ENCODE data around the gene TMCO4. TPM values are rescaled to one million over a fixed set of nuclear protein-coding genes. Genes with fewer than 3 reads are reported as not detected.

The TMCO4 gene
- total RNA-seq, 2 experiments from 2014 or later: 13.1 to 14.4 TPM

DNA sequence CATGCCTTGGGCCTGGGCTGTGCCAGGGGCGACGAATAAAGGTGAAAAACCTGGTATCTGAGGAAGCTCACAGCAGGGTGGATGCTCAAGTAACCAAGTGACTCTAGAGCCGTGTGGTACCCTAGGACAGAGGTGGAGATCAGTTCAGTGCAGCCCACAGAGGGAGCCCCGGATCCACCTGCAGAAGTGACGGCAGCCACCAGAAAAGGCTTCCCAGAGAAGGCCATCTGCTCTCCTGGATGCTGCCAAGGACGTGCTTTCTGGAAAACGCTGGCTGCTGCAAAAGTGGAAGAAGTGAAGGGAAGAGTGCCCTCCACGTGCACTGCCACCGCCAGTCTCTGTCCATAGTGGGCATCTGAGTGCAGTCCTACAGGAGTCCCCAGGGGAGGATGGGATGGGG lies 27.7 kb downstream of the TMCO4 start:
- POLR2A ChIA-PET: no interaction called here
- H3K4me3 Mint-ChIP-seq: no peak overlapping the region
- DNase-seq (no peak), ATAC-seq (no peak)
- H3K9me3 Mint-ChIP-seq (ENCODE audit: insufficient read depth): no peaks in the 10 kb centered on the region
- no peak overlapping the region for H3K27ac Mint-ChIP-seq
- no peaks in the 10 kb centered on the region for H3K27me3 Mint-ChIP-seq (ENCODE audit: low read depth)
- H3K4me1 Mint-ChIP-seq (ENCODE audit: low read depth): no peaks in the 10 kb centered on the region
- CTCF ChIA-PET: no interaction called here
- H3K36me3 Mint-ChIP-seq (ENCODE audit: low read depth): no peaks in the 10 kb centered on the region

DNA sequence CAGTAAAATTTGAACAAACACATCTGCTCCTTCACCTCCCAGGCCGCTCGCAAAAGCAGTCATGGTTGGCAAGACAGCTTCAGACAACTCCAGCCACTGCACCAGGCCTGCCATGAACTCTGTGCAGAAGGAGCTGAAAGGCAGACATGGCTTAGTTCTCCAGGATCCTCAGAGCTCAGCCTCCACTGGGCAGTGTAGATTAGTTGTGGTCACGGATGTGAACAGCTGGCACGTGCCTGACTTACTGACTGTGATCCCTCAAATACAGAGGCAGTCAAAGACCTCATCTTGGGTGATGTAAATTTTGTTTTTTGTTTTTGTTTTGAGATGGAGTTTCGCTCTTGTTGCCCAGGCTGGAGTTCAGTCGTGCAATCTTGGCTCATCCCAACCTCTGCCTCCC lies 28.4 kb downstream of the TMCO4 start:
- ChIA-PET POLR2A (no interaction called here), CTCF (interaction anchor here (2.1 kb wide), 1 partner anchor 10 kb away, joined by 11 read pairs; no protein-coding TSS in a partner anchor)
- Mint-ChIP-seq H3K36me3 (ENCODE audit: low read depth) (no peaks in the 10 kb centered on the region), H3K9me3 (ENCODE audit: insufficient read depth) (no peaks in the 10 kb centered on the region), H3K4me1 (ENCODE audit: low read depth) (no peaks in the 10 kb centered on the region), H3K27me3 (ENCODE audit: low read depth) (no peaks in the 10 kb centered on the region), H3K4me3 (no peak overlapping the region), H3K27ac (no peak overlapping the region)
- ATAC-seq (no peak), DNase-seq (no peak)

DNA sequence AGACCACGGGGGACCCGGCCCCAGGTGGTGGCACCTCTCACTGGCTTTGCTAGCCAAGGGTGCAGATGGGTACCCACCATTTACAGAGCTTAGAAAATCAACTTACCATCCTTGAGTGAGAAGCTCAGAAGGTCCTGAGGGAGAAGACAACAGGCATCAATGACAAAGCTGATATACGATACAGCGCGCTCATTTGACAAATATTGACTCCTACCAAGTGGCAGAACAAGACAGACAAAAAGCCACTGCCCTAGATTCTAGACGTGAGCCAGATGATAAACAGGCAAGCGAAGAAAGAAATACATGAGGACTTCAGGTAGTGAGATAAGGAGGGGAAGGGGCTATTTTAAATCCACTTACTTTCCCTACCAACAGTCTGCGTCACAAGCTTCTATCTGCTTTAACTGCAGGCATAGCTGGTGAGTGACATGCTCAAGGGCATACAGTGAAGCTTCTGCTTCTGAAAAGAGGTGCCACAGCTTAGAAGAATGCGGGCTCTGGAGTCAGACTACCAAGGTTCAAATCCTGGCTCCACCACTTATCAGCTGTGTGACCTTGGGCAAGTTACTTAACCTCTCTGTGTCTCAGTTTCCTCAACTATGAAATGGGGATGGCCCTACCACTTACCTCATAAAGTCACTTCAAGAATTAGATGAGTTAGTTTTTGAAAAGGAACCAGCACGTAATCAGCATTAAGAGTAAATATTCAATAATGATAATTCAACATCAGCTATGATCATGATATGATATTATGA lies 29.1 kb downstream of the TMCO4 start:
- Mint-ChIP-seq H3K9me3 (ENCODE audit: insufficient read depth) (no peaks in the 10 kb centered on the region), H3K27ac (no peak overlapping the region), H3K4me1 (ENCODE audit: low read depth) (no peaks in the 10 kb centered on the region), H3K27me3 (ENCODE audit: low read depth) (no peaks in the 10 kb centered on the region), H3K36me3 (ENCODE audit: low read depth) (no peaks in the 10 kb centered on the region), H3K4me3 (no peak overlapping the region)
- no peak for DNase-seq
- ChIA-PET CTCF (interaction anchor here (2.1 kb wide), 1 partner anchor 9 kb away, joined by 11 read pairs; no protein-coding TSS in a partner anchor), POLR2A (no interaction called here)
- no peak for ATAC-seq

DNA sequence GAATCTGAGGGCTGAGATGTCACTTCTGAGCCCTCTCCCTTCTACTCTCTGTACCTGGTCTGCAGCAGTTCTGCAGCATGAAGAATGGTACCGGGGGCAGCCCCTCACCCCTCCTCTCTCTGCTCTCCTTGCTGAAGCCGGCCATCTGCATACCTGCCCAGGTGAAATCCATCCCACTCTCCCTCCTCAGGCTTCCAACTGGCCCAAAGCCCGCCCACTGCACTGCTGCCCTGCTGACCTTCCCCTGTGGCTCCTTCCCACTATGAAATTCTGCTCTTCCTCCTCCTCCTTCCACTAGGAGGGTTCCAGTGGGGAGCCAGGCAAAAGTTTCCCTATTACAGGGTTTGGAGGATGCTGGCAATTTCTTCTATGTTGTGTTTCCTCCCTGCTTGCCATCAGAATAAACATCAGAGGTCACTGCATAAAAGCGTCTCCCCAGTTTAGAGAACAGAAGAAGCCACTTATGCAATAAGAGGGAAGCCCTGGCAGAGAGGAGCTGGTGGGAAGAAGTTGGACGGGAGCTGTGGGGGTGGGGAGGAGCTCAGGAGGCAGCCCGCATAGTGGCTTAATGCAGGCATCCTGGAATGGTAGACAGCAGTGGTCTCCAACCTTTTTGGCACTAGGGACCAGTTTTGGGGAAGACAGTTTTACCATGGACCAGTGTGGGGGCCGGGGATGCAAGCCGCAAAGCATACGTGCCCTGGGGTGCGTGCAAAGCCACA lies 30.3 kb downstream of the TMCO4 start:
- Mint-ChIP-seq H3K9me3 (ENCODE audit: insufficient read depth) (no peaks in the 10 kb centered on the region), H3K27ac (no peak overlapping the region), H3K27me3 (ENCODE audit: low read depth) (no peaks in the 10 kb centered on the region), H3K4me1 (ENCODE audit: low read depth) (no peaks in the 10 kb centered on the region), H3K36me3 (ENCODE audit: low read depth) (no peaks in the 10 kb centered on the region), H3K4me3 (no peak overlapping the region)
- no peak for ATAC-seq
- POLR2A ChIA-PET: no interaction called here
- CTCF ChIA-PET: interaction anchor here (2.1 kb wide), 1 partner anchor 8 kb away, joined by 11 read pairs; no protein-coding TSS in a partner anchor
- no peak for DNase-seq

DNA sequence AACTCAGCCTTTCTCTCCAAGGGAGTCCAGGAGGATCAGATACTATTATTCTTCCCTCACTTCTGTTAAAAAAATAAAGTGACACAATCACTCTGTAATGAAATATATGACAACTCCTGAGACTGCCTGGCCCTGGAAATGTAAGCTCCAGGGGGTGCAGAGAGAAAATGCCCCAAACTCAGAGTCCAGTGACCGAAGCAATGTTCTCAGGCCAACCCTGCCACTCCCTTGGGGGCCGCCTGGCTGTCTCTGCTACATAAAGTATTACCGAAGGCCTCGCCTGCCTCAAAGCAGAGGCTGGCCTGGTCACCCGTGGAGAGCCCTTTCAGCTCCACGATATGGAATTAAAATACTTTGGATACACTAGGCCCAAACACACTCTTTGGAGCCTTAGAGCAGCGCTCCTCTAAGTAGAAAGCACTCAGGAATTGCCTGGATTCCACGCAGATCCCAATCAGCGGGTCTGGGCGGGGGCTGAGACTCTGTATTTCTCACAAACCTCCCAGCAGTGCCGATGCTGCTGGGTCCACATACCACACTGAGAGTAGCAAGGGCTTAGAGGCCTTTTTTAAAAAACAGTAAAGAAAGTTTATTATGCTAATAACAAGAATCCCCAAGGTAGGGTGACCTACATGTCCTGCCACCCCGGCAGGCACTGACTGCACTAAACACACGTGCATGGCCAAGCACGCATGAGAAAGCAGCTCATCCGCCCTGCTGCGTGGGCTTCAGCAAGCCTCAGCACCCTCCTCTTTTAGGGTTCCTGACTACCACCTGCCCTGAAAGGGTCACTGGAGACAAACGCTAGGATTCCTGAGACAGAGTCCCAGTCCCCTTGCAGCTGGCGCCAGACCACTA lies 31.1 kb downstream of the TMCO4 start:
- Mint-ChIP-seq H3K27me3 (ENCODE audit: low read depth) (no peaks in the 10 kb centered on the region), H3K4me1 (ENCODE audit: low read depth) (no peaks in the 10 kb centered on the region), H3K4me3 (no peak overlapping the region), H3K9me3 (ENCODE audit: insufficient read depth) (no peaks in the 10 kb centered on the region), H3K36me3 (ENCODE audit: low read depth) (no peaks in the 10 kb centered on the region), H3K27ac (no peak overlapping the region)
- DNase-seq (no peak), ATAC-seq (no peak)
- ChIA-PET POLR2A (no interaction called here), CTCF (no interaction called here)

DNA sequence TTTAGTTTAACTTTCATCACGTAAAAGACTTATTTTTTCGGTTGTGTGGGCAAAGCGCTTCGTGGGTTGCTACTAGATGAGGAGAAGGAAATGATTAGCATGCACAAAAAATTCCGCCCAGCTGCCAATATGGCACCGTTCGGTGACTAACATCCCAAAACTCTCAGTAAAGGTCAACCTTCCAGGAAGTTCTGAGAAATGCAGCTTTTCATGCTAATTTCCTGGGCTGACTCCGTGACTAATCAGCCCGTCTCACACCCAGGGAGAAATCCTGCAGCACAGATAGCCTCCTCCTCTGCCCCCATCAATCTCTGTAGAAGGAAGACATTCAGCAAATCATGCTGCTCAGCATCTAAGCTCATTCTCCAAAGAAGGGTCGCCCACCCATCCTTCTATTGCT lies 34.1 kb downstream of the TMCO4 start:
- no peaks in the 10 kb centered on the region for H3K4me1 Mint-ChIP-seq (ENCODE audit: low read depth)
- H3K4me3 Mint-ChIP-seq: no peak overlapping the region
- no peaks in the 10 kb centered on the region for H3K9me3 Mint-ChIP-seq (ENCODE audit: insufficient read depth)
- DNase-seq (no peak), ATAC-seq (no peak)
- H3K27me3 Mint-ChIP-seq (ENCODE audit: low read depth): no peaks in the 10 kb centered on the region
- CTCF ChIA-PET: no interaction called here
- POLR2A ChIA-PET: interaction anchor here (0.6 kb wide), 1 partner anchor 58 kb away, joined by 3 read pairs; no protein-coding TSS in a partner anchor
- H3K27ac Mint-ChIP-seq: no peak overlapping the region
- H3K36me3 Mint-ChIP-seq (ENCODE audit: low read depth): no peaks in the 10 kb centered on the region

DNA sequence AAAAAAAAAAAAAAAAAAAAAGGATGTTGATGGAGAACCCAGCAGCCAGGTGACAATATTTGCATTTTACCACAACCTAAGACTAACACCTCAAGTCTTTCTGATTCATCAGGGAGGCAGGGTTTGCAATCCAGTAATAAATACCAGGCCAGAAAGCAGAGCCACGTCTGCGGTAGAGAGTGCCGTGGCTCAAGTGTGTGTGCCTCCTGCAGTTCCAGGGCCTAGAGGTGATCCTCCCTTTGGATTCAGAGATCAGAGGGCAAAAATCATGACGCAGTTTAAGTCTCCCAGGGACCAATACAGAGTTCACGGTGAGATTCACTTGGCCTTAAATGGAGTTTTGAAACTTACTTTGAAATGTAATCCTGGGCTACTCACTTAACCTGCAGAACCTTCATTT lies 34.9 kb downstream of the TMCO4 start:
- Mint-ChIP-seq H3K4me1 (ENCODE audit: low read depth) (no peaks in the 10 kb centered on the region), H3K36me3 (ENCODE audit: low read depth) (no peaks in the 10 kb centered on the region), H3K27ac (no peak overlapping the region), H3K9me3 (ENCODE audit: insufficient read depth) (no peaks in the 10 kb centered on the region), H3K27me3 (ENCODE audit: low read depth) (no peaks in the 10 kb centered on the region), H3K4me3 (no peak overlapping the region)
- CTCF ChIA-PET: no interaction called here
- ATAC-seq (no peak), DNase-seq (no peak)
- POLR2A ChIA-PET: no interaction called here

DNA sequence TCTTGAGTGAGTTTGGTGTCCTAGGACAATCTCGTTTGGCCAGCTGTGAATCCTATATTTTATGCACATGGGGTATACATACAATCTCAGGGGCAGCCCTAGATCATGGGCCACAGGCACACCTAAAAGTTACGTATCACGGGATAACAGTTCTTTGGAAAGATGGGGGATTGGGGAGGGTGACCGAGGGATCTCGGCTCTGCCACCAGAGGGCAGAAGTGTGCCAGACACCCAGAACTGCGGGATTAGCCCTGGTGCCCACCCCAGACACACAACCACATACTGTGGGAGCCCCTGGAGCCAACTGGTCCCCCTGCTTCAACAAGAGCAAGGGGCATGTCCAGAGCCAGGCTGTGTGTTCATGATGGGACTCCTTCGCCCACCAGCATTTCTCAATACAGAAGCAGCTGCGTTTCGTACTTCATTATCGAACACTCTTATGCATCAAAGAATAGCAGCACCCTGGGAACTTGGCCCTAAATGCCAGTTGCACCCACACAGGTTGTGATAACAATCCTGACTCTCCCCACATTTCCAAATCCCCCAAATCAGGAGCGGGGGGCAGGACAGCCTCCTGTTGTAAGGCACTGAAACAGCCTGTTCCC lies 37.4 kb downstream of the TMCO4 start:
- DNase-seq (peak; percentile 31), ATAC-seq (peak; percentile 44)
- H3K27me3 Mint-ChIP-seq (ENCODE audit: low read depth): no peaks in the 10 kb centered on the region
- H3K27ac Mint-ChIP-seq: no peak overlapping the region
- CTCF ChIA-PET: interaction anchor here (0.7 to 2.8 kb wide), 11 partner anchors 8 to 49 kb away, joined by 3 to 11 read pairs (median 5); no protein-coding TSS in a partner anchor
- POLR2A ChIA-PET: no interaction called here
- no peaks in the 10 kb centered on the region for H3K9me3 Mint-ChIP-seq (ENCODE audit: insufficient read depth)
- no peak overlapping the region for H3K4me3 Mint-ChIP-seq
- H3K4me1 Mint-ChIP-seq (ENCODE audit: low read depth): peaks cover 5% of the 10 kb centered on the region
- H3K36me3 Mint-ChIP-seq (ENCODE audit: low read depth): no peaks in the 10 kb centered on the region

DNA sequence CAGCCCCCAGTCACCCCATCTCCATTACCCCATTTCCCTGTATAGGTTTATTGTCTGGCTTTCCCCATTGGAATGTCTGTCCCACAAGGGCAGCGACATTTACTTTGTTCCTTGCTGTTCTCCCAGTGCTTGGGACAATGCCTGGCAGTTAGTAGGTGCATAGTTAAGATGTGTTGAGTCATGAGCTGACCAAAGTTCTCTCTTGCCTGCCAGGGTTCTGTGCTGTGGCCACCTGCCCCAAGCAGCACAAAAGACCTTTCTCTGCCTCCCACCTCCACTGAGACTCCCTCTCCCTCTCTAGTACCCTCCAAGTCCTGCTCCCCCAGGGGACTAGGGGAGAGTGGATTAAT lies 40.0 kb downstream of the TMCO4 start:
- DNase-seq (no peak), ATAC-seq (no peak)
- no peak overlapping the region for H3K4me3 Mint-ChIP-seq
- no peaks in the 10 kb centered on the region for H3K36me3 Mint-ChIP-seq (ENCODE audit: low read depth)
- no peaks in the 10 kb centered on the region for H3K27me3 Mint-ChIP-seq (ENCODE audit: low read depth)
- CTCF ChIA-PET: no interaction called here
- H3K27ac Mint-ChIP-seq: no peak overlapping the region
- POLR2A ChIA-PET: no interaction called here
- no peaks in the 10 kb centered on the region for H3K9me3 Mint-ChIP-seq (ENCODE audit: insufficient read depth)
- H3K4me1 Mint-ChIP-seq (ENCODE audit: low read depth): peaks cover 5% of the 10 kb centered on the region

DNA sequence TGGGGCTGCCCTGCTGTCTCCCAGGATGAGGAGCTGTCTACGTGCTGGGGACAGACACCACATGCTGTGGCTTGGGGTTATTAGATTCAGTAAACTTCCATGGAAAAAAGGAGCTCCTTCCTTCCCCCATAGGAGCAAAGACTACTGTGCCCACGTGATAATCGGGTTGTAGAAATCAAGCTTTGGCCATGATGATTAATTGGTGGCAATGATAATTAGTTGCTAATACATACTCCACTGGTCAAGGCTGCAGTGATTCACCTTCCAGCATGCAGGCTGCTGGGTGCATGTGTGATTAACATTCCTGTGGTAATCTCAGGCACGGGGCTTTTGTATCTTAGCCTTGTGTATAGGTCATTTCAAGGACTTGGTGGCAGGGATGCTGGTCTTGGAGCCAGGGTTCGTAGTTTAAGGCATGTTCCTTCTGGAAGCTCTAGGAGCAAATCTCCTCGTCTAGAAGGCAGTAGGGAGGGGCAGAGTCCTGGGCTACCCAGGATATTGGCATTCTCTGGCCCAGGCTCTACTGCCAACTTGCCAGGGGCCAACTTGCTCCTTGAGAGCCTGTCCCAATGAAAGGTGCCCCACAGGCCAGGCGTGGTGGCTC lies 41.4 kb downstream of the TMCO4 start:
- Mint-ChIP-seq H3K9me3 (ENCODE audit: insufficient read depth) (no peaks in the 10 kb centered on the region), H3K36me3 (ENCODE audit: low read depth) (no peaks in the 10 kb centered on the region), H3K4me1 (ENCODE audit: low read depth) (peaks cover 5% of the 10 kb centered on the region), H3K4me3 (no peak overlapping the region), H3K27ac (no peak overlapping the region), H3K27me3 (ENCODE audit: low read depth) (no peaks in the 10 kb centered on the region)
- ChIA-PET POLR2A (no interaction called here), CTCF (no interaction called here)
- ATAC-seq (no peak), DNase-seq (no peak)

DNA sequence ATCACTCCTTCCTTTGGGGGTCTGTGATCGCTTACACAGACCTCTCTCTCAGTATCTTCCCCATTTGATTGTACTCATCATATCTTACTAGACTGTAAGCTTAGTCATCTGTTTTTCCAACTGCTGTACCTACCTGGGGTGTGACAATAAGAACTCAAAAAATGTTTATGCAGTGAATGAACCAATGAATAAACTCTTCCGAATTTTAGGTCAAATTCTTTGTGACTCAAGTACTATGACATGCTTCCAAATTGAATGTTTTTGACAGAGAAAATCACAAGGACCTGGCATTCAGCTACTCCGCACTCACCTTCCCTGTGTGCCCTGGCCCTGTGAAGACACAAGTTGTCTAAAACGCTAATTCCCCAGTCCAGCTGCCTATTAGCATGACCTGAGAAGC lies 42.1 kb downstream of the TMCO4 start:
- ATAC-seq: no peak
- no peak overlapping the region for H3K4me3 Mint-ChIP-seq
- H3K27ac Mint-ChIP-seq: no peak overlapping the region
- CTCF ChIA-PET: interaction anchor here (0.8 to 1.2 kb wide), 2 partner anchors 98 to 124 kb away, joined by 3 read pairs; partner anchors contain the start of gene OTUD3
- H3K27me3 Mint-ChIP-seq (ENCODE audit: low read depth): no peaks in the 10 kb centered on the region
- H3K36me3 Mint-ChIP-seq (ENCODE audit: low read depth): no peaks in the 10 kb centered on the region
- H3K9me3 Mint-ChIP-seq (ENCODE audit: insufficient read depth): no peaks in the 10 kb centered on the region
- POLR2A ChIA-PET: no interaction called here
- peaks cover 5% of the 10 kb centered on the region for H3K4me1 Mint-ChIP-seq (ENCODE audit: low read depth)
- no peak for DNase-seq
